ENCODE measurements around the gene EFCAB9. TPM values are rescaled to one million over a fixed set of nuclear protein-coding genes. Genes with fewer than 3 reads are reported as not detected.

The EFCAB9 gene
- total RNA-seq, 1 donor from 2014 or later = not detected

DNA sequence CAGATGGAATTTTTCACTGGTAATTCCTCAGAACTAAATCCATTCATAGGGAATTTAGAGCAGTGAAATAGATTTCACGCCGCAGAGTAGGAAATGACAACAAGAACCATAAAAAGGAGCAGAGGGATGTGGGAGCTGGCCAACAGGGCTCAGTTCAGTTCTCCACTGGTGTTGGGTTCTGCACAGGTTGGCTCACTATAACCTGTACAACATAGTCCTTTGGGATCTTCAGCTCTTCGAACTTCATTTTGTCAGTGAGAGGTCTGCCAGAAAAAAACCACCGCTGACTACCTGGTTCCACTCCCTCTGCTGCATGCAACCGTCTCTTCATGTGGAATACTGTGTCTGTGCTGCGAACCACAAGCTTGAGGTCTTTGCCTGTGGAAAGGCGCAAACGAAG lies 17.7 kb downstream of the EFCAB9 start:
- Mint-ChIP-seq H3K36me3 (ENCODE audit: unreplicated experiment) (peaks cover 38% of the 10 kb centered on the region), H3K9me3 (ENCODE audit: unreplicated experiment) (no peaks in the 10 kb centered on the region), H3K27ac (ENCODE audit: unreplicated experiment) (no peak overlapping the region), H3K4me1 (ENCODE audit: unreplicated experiment) (peaks cover 8% of the 10 kb centered on the region), H3K27me3 (ENCODE audit: unreplicated experiment) (no peaks in the 10 kb centered on the region), H3K4me3 (ENCODE audit: unreplicated experiment) (no peak overlapping the region)
- DNase-seq (ENCODE audit: extremely low spot score, unreplicated experiment) = no peak
- TF ChIP-seq, protein P1, sequence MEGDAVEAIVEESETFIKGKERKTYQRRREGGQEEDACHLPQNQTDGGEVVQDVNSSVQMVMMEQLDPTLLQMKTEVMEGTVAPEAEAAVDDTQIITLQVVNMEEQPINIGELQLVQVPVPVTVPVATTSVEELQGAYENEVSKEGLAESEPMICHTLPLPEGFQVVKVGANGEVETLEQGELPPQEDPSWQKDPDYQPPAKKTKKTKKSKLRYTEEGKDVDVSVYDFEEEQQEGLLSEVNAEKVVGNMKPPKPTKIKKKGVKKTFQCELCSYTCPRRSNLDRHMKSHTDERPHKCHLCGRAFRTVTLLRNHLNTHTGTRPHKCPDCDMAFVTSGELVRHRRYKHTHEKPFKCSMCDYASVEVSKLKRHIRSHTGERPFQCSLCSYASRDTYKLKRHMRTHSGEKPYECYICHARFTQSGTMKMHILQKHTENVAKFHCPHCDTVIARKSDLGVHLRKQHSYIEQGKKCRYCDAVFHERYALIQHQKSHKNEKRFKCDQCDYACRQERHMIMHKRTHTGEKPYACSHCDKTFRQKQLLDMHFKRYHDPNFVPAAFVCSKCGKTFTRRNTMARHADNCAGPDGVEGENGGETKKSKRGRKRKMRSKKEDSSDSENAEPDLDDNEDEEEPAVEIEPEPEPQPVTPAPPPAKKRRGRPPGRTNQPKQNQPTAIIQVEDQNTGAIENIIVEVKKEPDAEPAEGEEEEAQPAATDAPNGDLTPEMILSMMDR (IDR thresholded peaks at IDR 0.05) = no peak

DNA sequence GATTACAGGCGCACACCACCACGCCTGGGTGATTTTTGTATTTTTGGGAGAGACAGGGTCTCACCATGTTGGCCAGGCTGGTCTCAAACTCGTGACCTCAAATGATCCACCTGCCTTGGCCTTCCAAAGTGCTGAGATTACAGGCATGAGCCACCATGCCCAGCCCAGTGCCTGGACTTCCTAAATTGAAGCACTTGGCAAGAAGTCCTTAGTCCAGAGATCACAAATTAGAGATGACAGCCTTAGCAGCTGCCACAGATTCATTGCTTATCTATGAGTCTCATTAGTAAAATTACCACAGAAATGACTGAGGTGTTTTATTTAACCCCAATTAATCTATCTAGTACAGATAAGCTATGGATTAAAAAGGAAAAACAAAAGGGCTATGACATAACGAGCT lies 19.2 kb downstream of the EFCAB9 start:
- TF ChIP-seq, protein P1 (IDR thresholded peaks at IDR 0.05) = no peak
- peaks cover 8% of the 10 kb centered on the region for H3K4me1 Mint-ChIP-seq (ENCODE audit: unreplicated experiment)
- H3K27me3 Mint-ChIP-seq (ENCODE audit: unreplicated experiment) = no peaks in the 10 kb centered on the region
- H3K36me3 Mint-ChIP-seq (ENCODE audit: unreplicated experiment) = peaks cover 39% of the 10 kb centered on the region
- no peak overlapping the region for H3K4me3 Mint-ChIP-seq (ENCODE audit: unreplicated experiment)
- no peak for DNase-seq (ENCODE audit: extremely low spot score, unreplicated experiment)
- no peaks in the 10 kb centered on the region for H3K9me3 Mint-ChIP-seq (ENCODE audit: unreplicated experiment)
- no peak overlapping the region for H3K27ac Mint-ChIP-seq (ENCODE audit: unreplicated experiment)

DNA sequence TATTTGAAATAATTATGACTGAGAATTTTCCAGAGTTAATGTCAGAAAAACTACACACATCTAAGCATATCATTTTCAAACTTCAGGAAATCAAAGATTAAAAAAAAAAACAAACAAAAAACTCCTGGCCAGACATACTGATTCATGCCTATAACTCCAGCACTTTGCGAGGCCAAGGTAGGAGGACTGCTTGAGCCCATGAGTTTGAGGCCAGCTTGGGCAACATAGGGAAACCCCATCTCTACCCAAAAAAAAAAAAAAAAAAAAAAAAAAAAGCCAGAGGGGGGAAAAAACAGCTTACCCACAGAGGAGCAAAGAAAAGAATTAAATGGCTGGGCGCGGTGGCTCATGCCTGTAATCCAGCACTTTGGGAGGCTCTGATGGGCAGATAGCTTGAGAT lies 22.4 kb downstream of the EFCAB9 start:
- no peaks in the 10 kb centered on the region for H3K27me3 Mint-ChIP-seq (ENCODE audit: unreplicated experiment)
- no peak overlapping the region for H3K4me3 Mint-ChIP-seq (ENCODE audit: unreplicated experiment)
- no peak for DNase-seq (ENCODE audit: extremely low spot score, unreplicated experiment)
- peaks cover 8% of the 10 kb centered on the region for H3K4me1 Mint-ChIP-seq (ENCODE audit: unreplicated experiment)
- H3K9me3 Mint-ChIP-seq (ENCODE audit: unreplicated experiment) = peaks cover 11% of the 10 kb centered on the region
- H3K36me3 Mint-ChIP-seq (ENCODE audit: unreplicated experiment) = peaks cover 45% of the 10 kb centered on the region
- TF ChIP-seq, protein P1 (IDR thresholded peaks at IDR 0.05) = no peak
- peak overlapping the region; percentile 36 for H3K27ac Mint-ChIP-seq (ENCODE audit: unreplicated experiment)

DNA sequence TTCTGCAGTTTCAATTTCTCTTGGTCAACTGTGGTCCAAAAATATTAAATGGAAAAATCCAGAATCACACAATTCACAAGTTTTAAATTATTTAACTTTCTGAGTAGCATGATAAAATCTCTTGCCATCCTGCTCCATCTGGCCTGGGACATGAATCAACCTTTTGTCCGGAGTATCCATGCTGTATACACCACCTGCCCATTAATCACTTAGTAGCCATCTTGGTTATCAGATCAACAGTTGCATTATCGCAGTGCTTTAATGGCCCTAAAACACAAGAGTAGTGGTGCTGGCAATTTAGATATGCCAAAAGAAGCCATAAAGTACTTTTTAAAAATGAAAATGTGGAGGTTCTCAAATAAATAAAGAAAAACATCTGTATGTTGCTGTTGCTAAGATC lies 25.3 kb downstream of the EFCAB9 start:
- H3K27me3 Mint-ChIP-seq (ENCODE audit: unreplicated experiment) = no peaks in the 10 kb centered on the region
- peaks cover 11% of the 10 kb centered on the region for H3K9me3 Mint-ChIP-seq (ENCODE audit: unreplicated experiment)
- no peak for DNase-seq (ENCODE audit: extremely low spot score, unreplicated experiment)
- peaks cover 8% of the 10 kb centered on the region for H3K4me1 Mint-ChIP-seq (ENCODE audit: unreplicated experiment)
- H3K36me3 Mint-ChIP-seq (ENCODE audit: unreplicated experiment) = peaks cover 50% of the 10 kb centered on the region
- no peak overlapping the region for H3K27ac Mint-ChIP-seq (ENCODE audit: unreplicated experiment)
- TF ChIP-seq, protein P1 (IDR thresholded peaks at IDR 0.05) = no peak
- H3K4me3 Mint-ChIP-seq (ENCODE audit: unreplicated experiment) = no peak overlapping the region

DNA sequence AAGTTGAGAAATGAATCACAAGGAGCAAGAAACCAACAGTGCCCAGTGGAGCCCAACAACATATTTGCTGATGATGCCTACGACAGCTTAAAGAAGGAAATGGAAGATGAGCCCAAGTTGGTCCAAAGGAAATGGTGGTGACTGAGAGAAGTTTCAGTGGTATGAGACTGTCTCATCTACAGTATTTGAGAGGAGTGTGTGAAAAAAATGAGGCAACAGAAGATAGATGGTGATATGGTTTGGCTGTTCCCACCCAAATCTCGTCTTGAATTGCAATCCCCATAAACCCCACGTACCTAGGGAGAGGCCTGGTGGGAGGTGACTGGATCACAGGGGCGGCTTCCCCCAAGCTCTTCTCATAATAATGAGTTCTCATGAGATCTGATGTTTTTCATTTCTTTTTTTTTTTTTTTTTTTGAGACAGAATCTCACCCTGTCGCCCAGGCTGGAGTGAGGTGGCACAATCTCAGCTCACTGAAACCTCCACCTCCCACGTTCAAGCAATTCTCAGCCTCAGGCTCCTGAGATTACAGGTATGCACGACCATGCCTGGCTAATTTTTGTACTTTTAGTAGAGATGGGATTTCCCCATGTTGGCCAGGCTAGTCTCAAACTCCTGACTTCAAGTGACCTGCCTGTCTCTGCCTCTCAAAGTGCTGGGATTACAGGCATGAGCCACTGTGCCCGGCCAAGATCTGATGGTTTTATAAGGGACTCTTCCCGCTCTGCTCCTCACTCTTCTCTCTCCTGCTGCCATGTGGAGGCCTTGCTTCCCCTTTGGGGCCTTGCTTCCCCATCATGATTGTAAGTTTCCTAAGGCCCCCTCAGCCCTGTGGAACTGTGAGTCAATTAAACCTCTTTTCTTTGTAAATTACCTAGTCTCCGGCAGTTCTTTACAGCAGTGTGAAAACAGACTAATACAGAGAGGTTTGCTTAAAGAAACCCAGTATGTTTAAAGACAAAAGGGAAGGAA lies 30.2 kb downstream of the EFCAB9 start:
- Mint-ChIP-seq H3K27me3 (ENCODE audit: unreplicated experiment) (no peaks in the 10 kb centered on the region), H3K4me3 (ENCODE audit: unreplicated experiment) (no peak overlapping the region), H3K4me1 (ENCODE audit: unreplicated experiment) (peaks cover 2% of the 10 kb centered on the region), H3K27ac (ENCODE audit: unreplicated experiment) (peak overlapping the region; percentile 23), H3K36me3 (ENCODE audit: unreplicated experiment) (peaks cover 40% of the 10 kb centered on the region), H3K9me3 (ENCODE audit: unreplicated experiment) (peaks cover 5% of the 10 kb centered on the region)
- TF ChIP-seq, protein P1 (IDR thresholded peaks at IDR 0.05) = no peak
- DNase-seq (ENCODE audit: extremely low spot score, unreplicated experiment) = no peak

Measured in osteocyte (in vitro differentiated cells).